Hepatocyte (in vitro differentiated cells): ENCODE results near the gene SSTR4. TPM values are rescaled to one million over a fixed set of nuclear protein-coding genes. Genes with fewer than 3 reads are reported as not detected.

Source experiments
- DNase-seq: peaks from one replicate; pipeline ENCODE4 v3.0.0-alpha.2; 2016; ENCODE audit warnings: low spot score
- H2AFZ ChIP-seq: fragments of 200-600 bp; sonication (generic); 2 replicates; pipeline ENCODE4 v1.6.0; 2016; ENCODE audit warnings: antibody characterized with exemption, mild to moderate bottlenecking
- H3K27ac ChIP-seq: fragments of 200-600 bp; sonication (generic); 2 replicates; pipeline ENCODE4 v1.5.1; 2016; ENCODE audit warnings: mild to moderate bottlenecking
- H3K27me3 ChIP-seq: fragments of 200-600 bp; sonication (generic); 2 replicates; pipeline ENCODE4 v1.6.1; 2016
- H3K36me3 ChIP-seq: fragments of 200-600 bp; sonication (generic); replicated peaks from 2 replicates; pipeline ENCODE4 v1.5.1; 2016; ENCODE audit warnings: low read depth; ENCODE audit not compliant: insufficient read depth
- H3K4me1 ChIP-seq: fragments of 200-600 bp; sonication (generic); 2 replicates; pipeline ENCODE4 v1.5.1; 2016; ENCODE audit warnings: mild to moderate bottlenecking, moderate library complexity; ENCODE audit not compliant: insufficient read depth
- H3K4me2 ChIP-seq: fragments of 200-600 bp; sonication (generic); 2 replicates; pipeline ENCODE4 v1.6.0; 2016
- H3K4me3 ChIP-seq: fragments of 200-600 bp; sonication (generic); 2 replicates; pipeline ENCODE4 v1.5.1; 2016; ENCODE audit warnings: mild to moderate bottlenecking
- H3K79me2 ChIP-seq: fragments of 200-600 bp; sonication (generic); 2 replicates; pipeline ENCODE4 v1.6.0; 2017; ENCODE audit warnings: mild to moderate bottlenecking
- H3K9me2 ChIP-seq: fragments of 200-600 bp; sonication (generic); replicated peaks from 2 replicates; pipeline ENCODE4 v1.6.0; 2017; ENCODE audit warnings: mild to moderate bottlenecking; ENCODE audit not compliant: insufficient read depth
- H3K9me3 ChIP-seq: fragments of 200-600 bp; sonication (generic); 2 replicates; pipeline ENCODE4 v1.5.1; 2016; ENCODE audit warnings: low read depth, mild to moderate bottlenecking
- H4K20me1 ChIP-seq: fragments of 200-600 bp; sonication (generic); 2 replicates; pipeline ENCODE4 v1.6.0; 2016; ENCODE audit warnings: mild to moderate bottlenecking; ENCODE audit not compliant: insufficient read depth, poor library complexity, severe bottlenecking
- EZH2 ChIP-seq: fragments of 200-600 bp; sonication (generic); IDR thresholded peaks from 2 replicates; pipeline ENCODE4 v1.6.1; 2016; ENCODE audit warnings: antibody characterized with exemption, mild to moderate bottlenecking, borderline replicate concordance
- EZH2phosphoT487 ChIP-seq: fragments of 200-600 bp; sonication (generic); IDR thresholded peaks from one replicate; pipeline ENCODE4 v1.6.1; 2018; ENCODE audit warnings: antibody characterized with exemption, mild to moderate bottlenecking, low read depth, moderate library complexity; ENCODE audit not compliant: unreplicated experiment, severe bottlenecking
- WGBS: methylation state at CpG from one replicate; pipeline ENCODE4 v1.1.6; 2016; ENCODE audit warnings: low lambda C conversion rate; ENCODE audit errors: missing lambda C conversion rate; 5-methylcytosine and 5-hydroxymethylcytosine counted together
- polyA plus RNA-seq: library from polyadenylated mRNA; unstranded; fragments of >200 nt; fragmentation: Nextera tagmentation; extraction: Ambion mirVana; gene quantifications from 2 replicates; pipeline ENCODE4 v1.2.1, GENCODE V29; 2016
- total RNA-seq: library from RNA; depleted of rRNA; stranded (reverse); fragments of >200 nt; gene quantifications from 2 replicates; pipeline ENCODE4 v1.2.3, GENCODE V29; 2014
- TF ChIP-seq, protein P1 (sequence below): fragments of 200-600 bp; sonication (generic); IDR thresholded peaks from 2 replicates; pipeline ENCODE4 v1.5.1; 2016; ENCODE audit warnings: antibody characterized with exemption, mild to moderate bottlenecking; ENCODE audit not compliant: poor library complexity

The SSTR4 gene
- total and polyA plus RNA-seq, 2 experiments from 2014 or later = 0.53 TPM; not detected in 1

DNA sequence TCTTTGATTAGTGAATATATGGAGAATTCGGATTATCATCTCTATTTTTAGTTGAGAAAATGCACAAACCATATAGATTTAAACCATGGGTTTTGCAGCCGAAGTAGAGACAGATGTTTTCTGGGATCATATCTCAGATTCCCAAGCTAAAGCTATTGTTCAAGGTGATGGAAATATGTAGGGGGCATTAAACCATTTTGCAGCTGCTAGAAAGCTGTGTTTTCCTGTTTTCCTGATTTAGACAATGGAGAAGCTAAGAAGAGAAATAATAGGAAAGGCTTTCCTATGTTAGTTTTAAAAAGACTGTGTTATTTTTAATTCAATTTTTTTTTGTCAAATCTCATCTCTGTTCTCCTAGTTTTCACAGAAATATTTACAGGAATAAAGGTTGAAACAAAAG is 44.8 kb downstream of the SSTR4 start:
- Histone ChIP-seq H3K79me2 (no peaks in the 10 kb centered on the region), H3K9me2 (no peaks in the 10 kb centered on the region), H3K27ac (no peak overlapping the region), H3K9me3 (no peaks in the 10 kb centered on the region), H2AFZ (no peak overlapping the region), H3K4me2 (no peak overlapping the region), H3K4me1 (no peaks in the 10 kb centered on the region), H3K36me3 (no peaks in the 10 kb centered on the region), H3K4me3 (no peak overlapping the region), H4K20me1 (no peaks in the 10 kb centered on the region), H3K27me3 (no peaks in the 10 kb centered on the region)
- 75% methylated on average over 2 of the region's 2 CpGs for WGBS
- no peak for TF ChIP-seq EZH2
- TF ChIP-seq, protein P1, sequence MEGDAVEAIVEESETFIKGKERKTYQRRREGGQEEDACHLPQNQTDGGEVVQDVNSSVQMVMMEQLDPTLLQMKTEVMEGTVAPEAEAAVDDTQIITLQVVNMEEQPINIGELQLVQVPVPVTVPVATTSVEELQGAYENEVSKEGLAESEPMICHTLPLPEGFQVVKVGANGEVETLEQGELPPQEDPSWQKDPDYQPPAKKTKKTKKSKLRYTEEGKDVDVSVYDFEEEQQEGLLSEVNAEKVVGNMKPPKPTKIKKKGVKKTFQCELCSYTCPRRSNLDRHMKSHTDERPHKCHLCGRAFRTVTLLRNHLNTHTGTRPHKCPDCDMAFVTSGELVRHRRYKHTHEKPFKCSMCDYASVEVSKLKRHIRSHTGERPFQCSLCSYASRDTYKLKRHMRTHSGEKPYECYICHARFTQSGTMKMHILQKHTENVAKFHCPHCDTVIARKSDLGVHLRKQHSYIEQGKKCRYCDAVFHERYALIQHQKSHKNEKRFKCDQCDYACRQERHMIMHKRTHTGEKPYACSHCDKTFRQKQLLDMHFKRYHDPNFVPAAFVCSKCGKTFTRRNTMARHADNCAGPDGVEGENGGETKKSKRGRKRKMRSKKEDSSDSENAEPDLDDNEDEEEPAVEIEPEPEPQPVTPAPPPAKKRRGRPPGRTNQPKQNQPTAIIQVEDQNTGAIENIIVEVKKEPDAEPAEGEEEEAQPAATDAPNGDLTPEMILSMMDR = no peak
- no peak for TF ChIP-seq EZH2phosphoT487
- DNase-seq = no peak

DNA sequence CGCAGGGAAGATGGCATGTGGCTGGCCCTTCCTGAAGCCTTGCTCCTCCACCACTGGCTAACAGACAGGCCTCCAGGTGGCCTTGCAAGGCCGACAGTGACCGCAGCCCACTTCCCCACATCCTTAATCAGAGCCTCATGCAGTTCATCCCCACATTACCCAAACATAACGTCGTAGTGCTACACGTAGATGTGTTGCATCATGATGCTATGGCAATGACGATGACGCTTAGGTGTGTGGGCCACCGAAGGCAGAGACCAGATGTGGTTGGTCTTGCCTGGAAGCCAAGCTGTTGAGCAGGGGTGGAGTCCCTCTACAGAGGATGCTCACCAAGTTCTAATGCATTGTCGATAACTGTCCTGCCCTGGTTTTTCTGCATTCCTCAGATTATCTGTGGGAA is 45.4 kb downstream of the SSTR4 start:
- no peaks in the 10 kb centered on the region for H3K9me2 ChIP-seq
- no peaks in the 10 kb centered on the region for H3K9me3 ChIP-seq
- H2AFZ ChIP-seq = no peak overlapping the region
- 96% methylated on average over 10 of the region's 10 CpGs for WGBS
- no peaks in the 10 kb centered on the region for H3K27me3 ChIP-seq
- H3K4me3 ChIP-seq = no peak overlapping the region
- H3K4me2 ChIP-seq = no peak overlapping the region
- TF ChIP-seq, protein P1 = no peak
- TF ChIP-seq EZH2 (no peak), EZH2phosphoT487 (no peak)
- no peaks in the 10 kb centered on the region for H4K20me1 ChIP-seq
- no peaks in the 10 kb centered on the region for H3K36me3 ChIP-seq
- DNase-seq = no peak
- H3K79me2 ChIP-seq = no peaks in the 10 kb centered on the region
- H3K4me1 ChIP-seq = no peaks in the 10 kb centered on the region
- H3K27ac ChIP-seq = no peak overlapping the region

DNA sequence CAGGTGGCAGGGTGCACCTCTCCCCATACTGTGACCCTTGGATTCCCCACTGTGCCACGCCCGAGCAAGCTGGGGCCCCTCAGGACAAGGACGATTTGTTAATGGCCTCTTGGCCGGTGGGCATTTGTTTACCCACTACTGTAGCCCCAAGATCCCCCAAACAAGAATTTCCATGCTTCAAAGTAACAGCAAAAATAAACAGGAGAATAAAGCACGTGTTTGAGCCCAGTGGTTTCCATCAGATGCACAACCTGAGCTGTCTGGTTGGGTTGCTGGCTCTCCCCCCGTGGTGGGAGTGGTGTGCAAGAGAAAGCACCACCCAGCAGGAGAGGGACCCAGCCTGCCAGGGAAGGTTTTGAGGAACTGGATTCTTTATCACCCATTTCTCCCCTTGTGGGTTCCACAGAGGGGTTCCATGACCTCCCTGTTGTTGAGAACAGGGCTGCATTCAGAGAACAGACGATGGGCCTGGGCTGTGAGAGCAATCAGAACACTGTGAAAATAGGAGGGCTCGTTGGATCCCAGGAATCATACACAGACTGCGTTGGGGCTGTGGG is 46.2 kb downstream of the SSTR4 start:
- no peaks in the 10 kb centered on the region for H3K4me1 ChIP-seq
- TF ChIP-seq, protein P1 = no peak
- TF ChIP-seq EZH2 (no peak), EZH2phosphoT487 (no peak)

More for the DNA sequence above, 46.2 kb downstream of the SSTR4 start:
- Histone ChIP-seq H3K9me2 (no peaks in the 10 kb centered on the region), H3K4me2 (no peak overlapping the region), H3K79me2 (no peaks in the 10 kb centered on the region), H3K36me3 (no peaks in the 10 kb centered on the region), H4K20me1 (no peaks in the 10 kb centered on the region), H3K27ac (no peak overlapping the region), H3K9me3 (no peaks in the 10 kb centered on the region), H3K4me3 (no peak overlapping the region), H2AFZ (no peak overlapping the region), H3K27me3 (no peaks in the 10 kb centered on the region)
- WGBS = 85% methylated on average over 9 of the region's 9 CpGs
- no peak for DNase-seq
